ENCODE data around the gene RNF8.

The RNF8 gene

GRCh38 chr6:37362101-37362828, 8.5 kb downstream of the RNF8 start:
- DNase-seq: no peak

GRCh38 chr6:37365791-37366190, 12.0 kb downstream of the RNF8 start:
- no peak for DNase-seq

- DNase-seq: no peak
Measured at GRCh38 chr6:37366910-37367309, 13.1 kb downstream of the RNF8 start.

GRCh38 chr6:37368961-37369320, 15.2 kb downstream of the RNF8 start:
- DNase-seq: no peak

GRCh38 chr6:37369321-37370201, 15.8 kb downstream of the RNF8 start:
- DNase-seq: no peak

GRCh38 chr6:37371154-37372083, 17.6 kb downstream of the RNF8 start:
- DNase-seq: no peak

GRCh38 chr6:37372116-37372515, 18.3 kb downstream of the RNF8 start:
- DNase-seq: no peak

GRCh38 chr6:37373822-37374471, 20.2 kb downstream of the RNF8 start:
- no peak for DNase-seq

- DNase-seq: no peak
Measured at GRCh38 chr6:37375376-37375775, 21.6 kb downstream of the RNF8 start.

- no peak for DNase-seq
Measured at GRCh38 chr6:37376078-37376743, 22.4 kb downstream of the RNF8 start.

- DNase-seq: peak; percentile 9
Measured at GRCh38 chr6:37381579-37381978, 27.8 kb downstream of the RNF8 start.

GRCh38 chr6:37382994-37383765, 29.4 kb downstream of the RNF8 start:
- DNase-seq: no peak

- no peak for DNase-seq
Measured at GRCh38 chr6:37388578-37388977, 34.8 kb downstream of the RNF8 start.

- no peak for DNase-seq
Measured at GRCh38 chr6:37389857-37390256, 36.1 kb downstream of the RNF8 start.

GRCh38 chr6:37391120-37391519, 37.3 kb downstream of the RNF8 start:
- DNase-seq: no peak

GRCh38 chr6:37392821-37393220, 39.0 kb downstream of the RNF8 start:
- DNase-seq: no peak

GRCh38 chr6:37393381-37393929, 39.7 kb downstream of the RNF8 start:
- no peak for DNase-seq

GRCh38 chr6:37396571-37397180, 42.9 kb downstream of the RNF8 start:
- no peak for DNase-seq

- DNase-seq: no peak
Measured at GRCh38 chr6:37399131-37399530, 45.3 kb downstream of the RNF8 start.

- DNase-seq: no peak
Measured at GRCh38 chr6:37399795-37400490, 46.2 kb downstream of the RNF8 start.

All from GDM1 (cell line).